PC-9 (cell line): ENCODE data around the gene RAET1E. TPM values are rescaled to one million over a fixed set of nuclear protein-coding genes. Genes with fewer than 3 reads are reported as not detected.

ENCODE experiments used
- BruUV-seq: library from RNA; stranded (reverse); fragments of 400-500 nt; replicated peaks from 2 replicates; lab custom pipeline; 2021; lab: Mats Ljungman, UMichigan
- CTCF ChIA-PET: fragments of 300-600 bp; sonication (Branson Sonifier 250); formaldehyde crosslinking; loops from one replicate; lab custom pipeline; 2022; ENCODE audit warnings: antibody characterized with exemption; lab: Charles Lee
- POLR2A ChIA-PET: fragments of 300-600 bp; sonication (Branson Sonifier 250); formaldehyde crosslinking; loops from one replicate; lab custom pipeline; 2022; ENCODE audit warnings: antibody characterized with exemption; ENCODE audit not compliant: unreplicated experiment; lab: Charles Lee
- DNase-seq, 2 experiments: peaks; one replicate each; pipeline versions ENCODE4 v3.0.0 to v3.0.0-alpha.2; 2015 to 2022; ENCODE audit warnings: mixed read lengths in 1 of 2
- H2AFZ ChIP-seq: fragments of 200-600 bp; sonication (generic); 2 replicates; pipeline ENCODE4 v1.8.1; 2017; ENCODE audit warnings: antibody characterized with exemption
- H3F3A ChIP-seq: fragments of 200-600 bp; sonication (generic); 2 replicates; pipeline ENCODE4 v1.8.1; 2017; ENCODE audit warnings: antibody characterized with exemption, mild to moderate bottlenecking, low read depth; ENCODE audit not compliant: insufficient read depth
- H3K27ac ChIP-seq: fragments of 200-600 bp; sonication (generic); 2 replicates; pipeline ENCODE4 v1.6.1; 2016; ENCODE audit warnings: mixed run types
- H3K27me3 ChIP-seq: fragments of 200-600 bp; sonication (generic); 2 replicates; pipeline ENCODE4 v1.6.1; 2016; ENCODE audit warnings: low read depth, mixed run types; ENCODE audit not compliant: insufficient read depth
- H3K36me3 ChIP-seq: fragments of 200-600 bp; sonication (generic); 2 replicates; pipeline ENCODE4 v1.6.1; 2016; ENCODE audit warnings: low read depth, mixed run types
- H3K4me1 ChIP-seq: fragments of 200-600 bp; sonication (generic); replicated peaks from 2 replicates; pipeline ENCODE4 v1.6.1; 2016; ENCODE audit warnings: mixed run types; ENCODE audit not compliant: insufficient read depth
- H3K4me2 ChIP-seq: fragments of 200-600 bp; sonication (generic); 2 replicates; pipeline ENCODE4 v1.6.1; 2017; ENCODE audit warnings: mixed run types
- H3K4me3 ChIP-seq: fragments of 200-600 bp; sonication (generic); 2 replicates; pipeline ENCODE4 v1.6.1; 2016; ENCODE audit warnings: mixed run types
- H3K79me2 ChIP-seq: fragments of 200-600 bp; sonication (generic); 2 replicates; pipeline ENCODE4 v1.6.1; 2017; ENCODE audit warnings: low read depth, mixed run types
- H3K9me2 ChIP-seq: fragments of 200-600 bp; sonication (generic); 2 replicates; pipeline ENCODE4 v1.8.1; 2017; ENCODE audit warnings: mild to moderate bottlenecking; ENCODE audit not compliant: insufficient read depth
- H3K9me3 ChIP-seq: fragments of 200-600 bp; sonication (generic); 2 replicates; pipeline ENCODE4 v1.8.1; 2016; ENCODE audit warnings: low read depth; ENCODE audit not compliant: insufficient read depth
- H4K20me1 ChIP-seq: fragments of 200-600 bp; sonication (generic); 2 replicates; pipeline ENCODE4 v1.8.1; 2017; ENCODE audit not compliant: insufficient read depth
- EZH2 ChIP-seq: fragments of 200-600 bp; sonication (generic); IDR thresholded peaks from 2 replicates; pipeline ENCODE4 v1.8.0; 2017; ENCODE audit warnings: antibody characterized with exemption, low read depth
- intact Hi-C: fragments of 100-400 bp; cut with micrococcal nuclease; formaldehyde crosslinking; loops from one replicate; pipeline ENCODE4 v1.10.0; 2022; ENCODE audit not compliant: unreplicated experiment
- total RNA-seq: library from RNA; stranded (reverse); gene quantifications from 2 replicates; pipeline ENCODE4 v1.2.3, GENCODE V29; 2021
- TF ChIP-seq, protein P1 (sequence below): fragments of 200-600 bp; sonication (generic); conservative IDR thresholded peaks from 2 replicates; pipeline ENCODE4 v1.6.1; 2017; ENCODE audit warnings: mixed run types, antibody characterized with exemption, mild to moderate bottlenecking, moderate library complexity

Gene RAET1E
- total RNA-seq, 1 experiment from 2014 or later = 0.20 TPM

DNA sequence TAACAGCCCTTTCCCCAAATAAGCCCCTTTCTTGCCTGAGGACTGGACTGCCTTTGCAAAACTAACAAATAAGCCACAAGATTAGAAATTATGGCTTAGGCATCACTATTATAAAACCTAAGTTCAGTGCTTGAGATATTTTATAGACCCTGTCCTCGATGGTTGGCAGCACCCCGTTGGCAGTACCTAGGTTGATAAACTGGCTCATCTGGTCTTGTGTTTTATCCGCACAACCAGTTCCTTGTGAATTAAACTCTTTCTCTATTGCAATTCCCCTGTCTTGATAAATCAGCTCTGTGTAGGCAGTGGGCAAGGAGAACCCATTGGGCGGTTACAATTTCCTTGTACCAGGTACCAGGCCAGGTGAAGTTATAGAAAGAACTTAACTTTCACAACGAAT lies 40.4 kb downstream of the RAET1E start:
- H3K4me3 ChIP-seq = peak overlapping the region; percentile 57; the same call in 1 of the 2 replicates
- peaks cover 82% of the 10 kb centered on the region for H3K79me2 ChIP-seq
- no peaks in the 10 kb centered on the region for H4K20me1 ChIP-seq
- H3K9me3 ChIP-seq = no peaks in the 10 kb centered on the region
- H2AFZ ChIP-seq = no peak overlapping the region
- peak overlapping the region; percentile 96 for H3K27ac ChIP-seq
- H3F3A ChIP-seq = peaks cover 54% of the 10 kb centered on the region
- no peaks in the 10 kb centered on the region for H3K27me3 ChIP-seq
- H3K9me2 ChIP-seq = no peaks in the 10 kb centered on the region
- TF ChIP-seq, protein P1, sequence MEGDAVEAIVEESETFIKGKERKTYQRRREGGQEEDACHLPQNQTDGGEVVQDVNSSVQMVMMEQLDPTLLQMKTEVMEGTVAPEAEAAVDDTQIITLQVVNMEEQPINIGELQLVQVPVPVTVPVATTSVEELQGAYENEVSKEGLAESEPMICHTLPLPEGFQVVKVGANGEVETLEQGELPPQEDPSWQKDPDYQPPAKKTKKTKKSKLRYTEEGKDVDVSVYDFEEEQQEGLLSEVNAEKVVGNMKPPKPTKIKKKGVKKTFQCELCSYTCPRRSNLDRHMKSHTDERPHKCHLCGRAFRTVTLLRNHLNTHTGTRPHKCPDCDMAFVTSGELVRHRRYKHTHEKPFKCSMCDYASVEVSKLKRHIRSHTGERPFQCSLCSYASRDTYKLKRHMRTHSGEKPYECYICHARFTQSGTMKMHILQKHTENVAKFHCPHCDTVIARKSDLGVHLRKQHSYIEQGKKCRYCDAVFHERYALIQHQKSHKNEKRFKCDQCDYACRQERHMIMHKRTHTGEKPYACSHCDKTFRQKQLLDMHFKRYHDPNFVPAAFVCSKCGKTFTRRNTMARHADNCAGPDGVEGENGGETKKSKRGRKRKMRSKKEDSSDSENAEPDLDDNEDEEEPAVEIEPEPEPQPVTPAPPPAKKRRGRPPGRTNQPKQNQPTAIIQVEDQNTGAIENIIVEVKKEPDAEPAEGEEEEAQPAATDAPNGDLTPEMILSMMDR = no peak
- no peak for TF ChIP-seq EZH2
- DNase-seq = peak in 1 of 2 experiments; percentile 63
- peaks cover 97% of the 10 kb centered on the region for H3K4me1 ChIP-seq
- peaks cover 3% of the 10 kb centered on the region; the same call in 1 of the 2 replicates for H3K36me3 ChIP-seq
- intact Hi-C loops = no loop called here
- no TSS peak for BruUV-seq
- peak overlapping the region; percentile 80 for H3K4me2 ChIP-seq
- ChIA-PET CTCF (no interaction called here), POLR2A (no interaction called here)

DNA sequence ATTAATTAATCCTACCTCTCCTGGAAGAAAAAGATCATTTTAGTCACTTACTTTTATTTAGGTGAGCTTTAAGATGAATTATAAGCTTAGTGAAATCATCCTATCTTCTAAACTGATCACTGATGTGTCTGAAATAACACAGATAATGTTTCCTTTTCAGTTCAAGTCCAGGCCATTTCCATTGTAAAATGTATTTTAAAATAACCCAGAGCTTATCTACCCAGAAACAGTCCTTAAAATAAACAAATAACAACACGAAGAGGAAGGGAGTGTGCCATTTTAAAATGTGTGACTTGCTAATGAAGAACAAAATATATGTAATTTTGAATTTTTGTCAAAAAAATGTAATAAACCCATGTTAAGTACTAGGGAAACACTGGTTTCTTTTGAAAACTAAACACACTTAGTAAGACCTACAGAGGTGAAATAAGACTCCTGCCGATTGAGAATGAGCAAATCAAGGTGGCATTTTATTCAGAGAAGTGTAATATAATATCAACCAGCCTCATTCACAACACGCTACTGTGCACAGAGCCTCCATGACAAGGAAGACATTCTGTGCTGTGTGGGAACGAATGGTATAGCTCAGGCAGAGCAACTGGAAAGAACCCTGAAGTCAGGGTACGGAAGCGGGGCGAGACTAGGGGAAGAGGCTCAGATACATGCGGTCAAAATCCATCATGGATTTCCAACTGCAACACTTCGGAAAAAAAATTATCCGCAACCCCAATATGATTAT lies 41.5 kb downstream of the RAET1E start:
- peaks cover 79% of the 10 kb centered on the region for H3K79me2 ChIP-seq
- H3K9me3 ChIP-seq = no peaks in the 10 kb centered on the region
- peaks cover 97% of the 10 kb centered on the region for H3K4me1 ChIP-seq
- H3F3A ChIP-seq = peaks cover 53% of the 10 kb centered on the region
- ChIA-PET CTCF (no interaction called here), POLR2A (no interaction called here)
- no peak for TF ChIP-seq EZH2
- TF ChIP-seq, protein P1 = no peak
- H2AFZ ChIP-seq = no peak overlapping the region
- peaks cover 5% of the 10 kb centered on the region; the same call in 1 of the 2 replicates for H3K36me3 ChIP-seq
- peak overlapping the region; percentile 57 for H3K4me3 ChIP-seq
- DNase-seq = no peak
- H3K27me3 ChIP-seq = no peaks in the 10 kb centered on the region
- H3K9me2 ChIP-seq = no peaks in the 10 kb centered on the region
- H3K27ac ChIP-seq = peak overlapping the region; percentile 96
- no peaks in the 10 kb centered on the region for H4K20me1 ChIP-seq
- peak overlapping the region; percentile 80 for H3K4me2 ChIP-seq
- TSS peak; percentile 1 for BruUV-seq
- intact Hi-C loops = no loop called here

DNA sequence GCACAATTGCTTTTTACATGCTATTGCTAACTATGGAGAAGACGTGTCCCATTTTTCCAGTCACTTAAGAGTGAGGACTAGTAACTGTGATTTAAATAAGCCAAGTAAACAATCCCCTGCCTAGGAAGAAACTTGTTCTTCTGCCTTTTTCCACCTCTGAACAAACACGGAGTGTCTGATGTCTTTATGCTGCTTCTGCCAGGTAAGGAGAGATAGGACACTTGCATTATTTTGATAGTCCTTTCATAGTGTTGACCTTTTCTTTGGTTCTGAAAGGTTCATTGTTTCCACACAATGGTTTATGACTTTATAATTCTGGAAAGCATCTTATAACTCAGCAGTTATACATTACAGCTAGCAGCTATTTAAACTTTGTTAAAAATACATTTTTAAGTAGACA lies 42.2 kb downstream of the RAET1E start:
- H3K79me2 ChIP-seq = peaks cover 72% of the 10 kb centered on the region
- H3K4me3 ChIP-seq = peak overlapping the region; percentile 57
- BruUV-seq = no TSS peak
- POLR2A ChIA-PET = no interaction called here
- H4K20me1 ChIP-seq = no peaks in the 10 kb centered on the region
- CTCF ChIA-PET = no interaction called here
- no peaks in the 10 kb centered on the region for H3K9me2 ChIP-seq
- peak overlapping the region; percentile 80 for H3K4me2 ChIP-seq
- peaks cover 53% of the 10 kb centered on the region for H3F3A ChIP-seq
- peaks cover 10% of the 10 kb centered on the region; the same call in 1 of the 2 replicates for H3K36me3 ChIP-seq
- TF ChIP-seq EZH2 = no peak
- TF ChIP-seq, protein P1 = no peak
- H2AFZ ChIP-seq = no peak overlapping the region
- peak overlapping the region; percentile 96 for H3K27ac ChIP-seq
- peak in 1 of 2 experiments; percentile 48 for DNase-seq
- intact Hi-C loops = loop anchor here (1.0 kb wide), 2 partner anchors 8 kb away; no protein-coding TSS in a partner anchor
- peaks cover 95% of the 10 kb centered on the region for H3K4me1 ChIP-seq
- no peaks in the 10 kb centered on the region for H3K27me3 ChIP-seq
- H3K9me3 ChIP-seq = no peaks in the 10 kb centered on the region
